Hematopoietic multipotent progenitor cell treated with erythropoietin and hydrocortisone succinate and interleukin-3 and kit ligand, for 4 days (in vitro differentiated cells): ENCODE measurements around the gene TENM4.
"Not testable (repeated sequence)": the region's sequence is repeated elsewhere in the genome, so short reads cannot be mapped to it uniquely, and the experiment has no call there.

Source experiments
- DNase-seq: peaks from one replicate; pipeline ENCODE4 v3.0.0-alpha.2; 2015

Gene TENM4

GRCh38 chr11:78645226-78646202 is 795.3 kb downstream of the TENM4 start:
- DNase-seq: peak; percentile 77

GRCh38 chr11:78643676-78644056 is 797.2 kb downstream of the TENM4 start:
- DNase-seq: no peak

GRCh38 chr11:78642979-78643675 is 797.7 kb downstream of the TENM4 start:
- no peak for DNase-seq

- DNase-seq: no peak
Observed at GRCh38 chr11:78641541-78641940, 799.3 kb downstream of the TENM4 start.

- DNase-seq: no peak
Observed at GRCh38 chr11:78638704-78639380, 802.0 kb downstream of the TENM4 start.

GRCh38 chr11:78637527-78637926 is 803.3 kb downstream of the TENM4 start:
- DNase-seq: not testable (repeated sequence)

- no peak for DNase-seq
Observed at GRCh38 chr11:78635814-78636506, 804.9 kb downstream of the TENM4 start.

GRCh38 chr11:78633516-78634310 is 807.1 kb downstream of the TENM4 start:
- no peak for DNase-seq

GRCh38 chr11:78630561-78631303 is 810.1 kb downstream of the TENM4 start:
- DNase-seq: no peak

GRCh38 chr11:78630155-78630554 is 810.7 kb downstream of the TENM4 start:
- no peak for DNase-seq

- DNase-seq: no peak
Observed at GRCh38 chr11:78622666-78623065, 818.2 kb downstream of the TENM4 start.

- DNase-seq: no peak
Observed at GRCh38 chr11:78620159-78620558, 820.7 kb downstream of the TENM4 start.

GRCh38 chr11:78615724-78616123 is 825.1 kb downstream of the TENM4 start:
- no peak for DNase-seq

GRCh38 chr11:78613378-78613813 is 827.4 kb downstream of the TENM4 start:
- no peak for DNase-seq

GRCh38 chr11:78612721-78613377 is 828.0 kb downstream of the TENM4 start:
- no peak for DNase-seq

- DNase-seq: not testable (repeated sequence)
Observed at GRCh38 chr11:78609321-78609720, 831.5 kb downstream of the TENM4 start.

- peak; percentile 82 for DNase-seq
Observed at GRCh38 chr11:78607696-78608095, 833.1 kb downstream of the TENM4 start.

- DNase-seq: no peak
Observed at GRCh38 chr11:78606667-78607066, 834.2 kb downstream of the TENM4 start.

GRCh38 chr11:78605296-78605695 is 835.5 kb downstream of the TENM4 start:
- no peak for DNase-seq

GRCh38 chr11:78603792-78604191 is 837.0 kb downstream of the TENM4 start:
- no peak for DNase-seq
